ENCODE measurements around the gene PRKN. TPM values are rescaled to one million over a fixed set of nuclear protein-coding genes. Genes with fewer than 3 reads are reported as not detected.

Gene PRKN
- total RNA-seq, 1 experiment from 2014 or later = 2.0 TPM

GRCh38 chr6:162688751-162689345 lies 38.7 kb downstream of the PRKN start:
- peaks cover 11 to 14% of the 10 kb centered on the region in 2 experiments for H3K4me1 Mint-ChIP-seq
- H2BK15ac ChIP-seq (ENCODE audit: low read depth, low read length) = no peak overlapping the region
- H3K4me2 ChIP-seq (ENCODE audit: insufficient read depth, insufficient read length, low read length) = no peak overlapping the region
- no peak overlapping the region for H2BK5ac ChIP-seq (ENCODE audit: insufficient read length, low read length)
- H3K36me3 Mint-ChIP-seq (ENCODE audit: insufficient read depth in 1 of 3, low read depth in 3 of 3) = no peaks in the 10 kb centered on the region
- no peaks in the 10 kb centered on the region for H4K20me1 ChIP-seq (ENCODE audit: control insufficient read depth, insufficient read depth, insufficient read length)
- no peaks in the 10 kb centered on the region; a peak in 1 of 5 replicates for H3K9me3 Mint-ChIP-seq
- no peaks in the 10 kb centered on the region for H3K23me2 ChIP-seq (ENCODE audit: insufficient read length, low read depth, low read length, poor library complexity, severe bottlenecking)
- H2AFZ ChIP-seq (ENCODE audit: low read length) = no peak overlapping the region
- no peak overlapping the region for H4K91ac ChIP-seq (ENCODE audit: insufficient read length, low read depth, low read length)
- no peak overlapping the region for H3K23ac ChIP-seq (ENCODE audit: insufficient read length, low read depth, low read length)
- no peak overlapping the region for H3K27ac ChIP-seq (ENCODE audit: insufficient read length, low read depth, low read length)
- DNase-seq = no peak
- H3K27me3 Mint-ChIP-seq (ENCODE audit: low read depth) = no peaks in the 10 kb centered on the region
- no peak overlapping the region; a peak in 1 of 7 replicates for H3K27ac Mint-ChIP-seq
- no peak overlapping the region for H4K8ac ChIP-seq (replicated peaks; ENCODE audit: insufficient read length, low read depth, low read length)
- no peak overlapping the region for H3T11ph ChIP-seq (ENCODE audit: low read length)
- H3K4me3 Mint-ChIP-seq = no peak overlapping the region
- TF ChIP-seq, protein P1, sequence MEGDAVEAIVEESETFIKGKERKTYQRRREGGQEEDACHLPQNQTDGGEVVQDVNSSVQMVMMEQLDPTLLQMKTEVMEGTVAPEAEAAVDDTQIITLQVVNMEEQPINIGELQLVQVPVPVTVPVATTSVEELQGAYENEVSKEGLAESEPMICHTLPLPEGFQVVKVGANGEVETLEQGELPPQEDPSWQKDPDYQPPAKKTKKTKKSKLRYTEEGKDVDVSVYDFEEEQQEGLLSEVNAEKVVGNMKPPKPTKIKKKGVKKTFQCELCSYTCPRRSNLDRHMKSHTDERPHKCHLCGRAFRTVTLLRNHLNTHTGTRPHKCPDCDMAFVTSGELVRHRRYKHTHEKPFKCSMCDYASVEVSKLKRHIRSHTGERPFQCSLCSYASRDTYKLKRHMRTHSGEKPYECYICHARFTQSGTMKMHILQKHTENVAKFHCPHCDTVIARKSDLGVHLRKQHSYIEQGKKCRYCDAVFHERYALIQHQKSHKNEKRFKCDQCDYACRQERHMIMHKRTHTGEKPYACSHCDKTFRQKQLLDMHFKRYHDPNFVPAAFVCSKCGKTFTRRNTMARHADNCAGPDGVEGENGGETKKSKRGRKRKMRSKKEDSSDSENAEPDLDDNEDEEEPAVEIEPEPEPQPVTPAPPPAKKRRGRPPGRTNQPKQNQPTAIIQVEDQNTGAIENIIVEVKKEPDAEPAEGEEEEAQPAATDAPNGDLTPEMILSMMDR (conservative IDR thresholded peaks at IDR 0.05) = no peak
- no peaks in the 10 kb centered on the region for H3K9me3 ChIP-seq (ENCODE audit: control insufficient read depth, low read depth, low read length)
- no peaks in the 10 kb centered on the region for H3K27me3 ChIP-seq (ENCODE audit: insufficient read depth, low read length)
- no peak overlapping the region for H2BK120ac ChIP-seq (ENCODE audit: low read depth, low read length, poor library complexity, severe bottlenecking)
- H3K56ac ChIP-seq (ENCODE audit: insufficient read length, low read depth, low read length) = no peak overlapping the region
- H4K5ac ChIP-seq (ENCODE audit: insufficient read length, low read depth, low read length) = no peak overlapping the region
- H3K4me1 ChIP-seq (ENCODE audit: insufficient read depth, low read length) = no peaks in the 10 kb centered on the region
- no peak overlapping the region for H3K18ac ChIP-seq (ENCODE audit: insufficient read length, low read depth, low read length)
- no peak overlapping the region for H3K14ac ChIP-seq (ENCODE audit: insufficient read depth, low read length)
- no peaks in the 10 kb centered on the region for H3K79me2 ChIP-seq (ENCODE audit: insufficient read depth, low read length)
- no peaks in the 10 kb centered on the region for H3K79me1 ChIP-seq (ENCODE audit: insufficient read depth, low read depth, low read length, poor library complexity, severe bottlenecking)
- no peak overlapping the region for H2BK12ac ChIP-seq (ENCODE audit: insufficient read length, low read depth, low read length)
- H3K9ac ChIP-seq (ENCODE audit: extremely low read depth, insufficient read length, low read length) = no peak overlapping the region
- H3K4ac ChIP-seq (ENCODE audit: low read depth, low read length) = no peak overlapping the region
- WGBS (ENCODE audit: extremely low coverage, insufficient read length, low lambda C conversion rate) = no CpG with 5 or more reads among the region's 3 CpGs
- no peak overlapping the region for H2AK5ac ChIP-seq (ENCODE audit: insufficient read length, low read length)
- H2BK20ac ChIP-seq (ENCODE audit: low read depth, low read length, poor library complexity, severe bottlenecking) = no peak overlapping the region
